GM19438 (cell line): ENCODE results near the gene PARP8.

Source experiments
- ATAC-seq: cut with Tn5 transposase; IDR thresholded peaks from one replicate; pipeline ENCODE4 v1.9.1; 2021; ENCODE audit warnings: low read depth; ENCODE audit not compliant: unreplicated experiment

The PARP8 gene

DNA sequence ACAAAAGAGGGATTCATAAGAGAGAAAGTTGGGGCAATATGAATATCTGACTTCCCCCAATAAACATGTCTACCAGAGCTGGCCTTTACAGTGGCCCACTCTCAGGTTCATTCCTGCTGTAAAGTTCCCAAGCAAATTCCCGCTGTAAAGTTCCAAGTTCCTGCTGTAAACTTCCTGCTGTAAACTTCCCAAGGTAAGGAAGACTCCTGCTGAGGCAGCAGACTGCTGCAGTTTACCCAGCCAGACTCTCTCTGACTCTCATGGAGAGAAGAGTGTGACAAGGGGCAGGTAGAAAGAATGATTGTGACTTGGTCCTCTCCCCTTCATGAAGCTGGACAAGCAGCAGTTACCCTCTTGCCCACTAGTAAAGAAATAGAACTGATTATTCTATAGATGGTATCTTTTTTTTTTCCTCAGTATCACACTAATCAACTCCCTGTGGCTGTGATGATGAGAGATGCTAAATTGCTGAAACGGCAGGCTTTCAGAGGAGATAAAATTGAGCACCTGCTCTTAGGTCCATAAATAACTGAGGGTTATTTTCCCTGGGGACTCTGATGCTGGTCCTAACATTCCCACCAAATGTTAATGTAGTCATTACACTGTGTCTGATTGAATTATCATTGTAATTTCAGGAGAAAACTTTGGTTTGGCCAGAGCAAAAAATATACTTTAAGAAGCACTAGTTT lies 220.4 kb downstream of the PARP8 start:
- ATAC-seq = no peak

DNA sequence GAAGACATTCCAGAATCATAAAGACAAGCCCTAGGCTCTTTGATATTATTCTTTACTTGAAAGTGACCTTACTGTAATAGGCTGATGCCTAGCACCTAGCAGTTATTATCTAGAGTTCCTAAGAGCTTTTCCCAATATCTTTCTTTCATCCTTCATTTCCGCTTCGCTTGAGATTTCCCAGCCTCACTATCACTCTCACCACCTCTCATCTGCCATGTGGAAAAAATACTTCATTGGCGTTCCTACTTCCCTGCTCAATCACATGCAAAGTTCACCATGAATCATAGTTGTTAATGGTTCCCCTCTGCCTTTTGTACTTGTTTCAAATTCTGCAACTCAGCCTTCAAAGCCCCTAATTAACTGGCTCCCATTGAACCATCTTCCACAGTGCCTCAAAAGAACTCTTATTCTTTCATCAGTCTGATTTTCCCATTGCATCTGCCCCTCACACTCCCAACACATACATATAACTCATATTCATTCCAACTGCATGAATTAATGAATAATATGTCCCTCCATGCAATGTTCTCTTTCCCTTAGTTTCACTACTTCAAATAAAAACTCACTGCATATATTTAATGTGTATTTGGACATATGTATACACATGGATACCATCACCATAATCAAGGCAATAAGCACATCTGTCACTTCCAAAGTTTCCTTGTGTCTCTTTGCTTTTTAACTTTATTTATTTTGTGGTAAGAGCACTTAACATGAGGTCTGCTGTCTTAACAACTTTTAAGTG lies 221.6 kb downstream of the PARP8 start:
- ATAC-seq = no peak

DNA sequence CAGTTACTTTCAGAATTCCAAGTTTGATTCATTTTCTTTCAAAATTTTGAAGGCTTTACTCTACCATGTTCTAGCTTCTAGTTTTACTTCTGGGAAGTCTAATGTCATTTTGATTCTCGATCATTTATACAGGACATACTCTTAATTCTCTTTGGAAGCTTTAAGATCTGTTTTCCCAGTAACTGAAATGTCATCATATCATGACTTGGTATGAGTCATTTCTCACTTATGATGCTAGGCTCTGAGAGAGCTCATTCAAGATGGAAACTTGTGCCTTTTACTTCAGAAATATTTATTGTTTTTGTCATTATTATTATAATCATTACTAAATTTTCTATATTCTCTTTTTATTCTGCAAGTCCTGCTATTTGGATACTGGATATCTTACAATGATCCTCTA lies 222.3 kb downstream of the PARP8 start:
- ATAC-seq = no peak

DNA sequence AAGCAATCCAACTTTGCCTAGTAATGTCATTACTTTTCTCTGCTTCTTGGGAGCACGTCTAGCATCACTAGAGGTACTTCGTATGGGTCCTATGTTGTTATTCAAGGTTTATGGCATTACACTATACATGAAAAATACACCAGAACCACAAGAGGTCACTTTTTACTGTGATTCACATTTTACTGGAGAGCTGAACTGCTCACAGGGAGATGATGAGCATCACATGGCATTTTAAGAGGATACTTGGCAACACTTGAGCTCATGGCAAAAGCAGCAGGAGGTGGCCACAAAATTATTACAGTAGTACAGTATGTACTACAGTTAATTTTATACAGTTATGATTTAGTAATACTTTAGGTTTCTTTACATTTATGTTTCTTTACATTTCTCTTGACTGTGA lies 223.4 kb downstream of the PARP8 start:
- ATAC-seq = no peak
